Measurements from ENCODE around the gene SMYD1.

Gene SMYD1

DNA sequence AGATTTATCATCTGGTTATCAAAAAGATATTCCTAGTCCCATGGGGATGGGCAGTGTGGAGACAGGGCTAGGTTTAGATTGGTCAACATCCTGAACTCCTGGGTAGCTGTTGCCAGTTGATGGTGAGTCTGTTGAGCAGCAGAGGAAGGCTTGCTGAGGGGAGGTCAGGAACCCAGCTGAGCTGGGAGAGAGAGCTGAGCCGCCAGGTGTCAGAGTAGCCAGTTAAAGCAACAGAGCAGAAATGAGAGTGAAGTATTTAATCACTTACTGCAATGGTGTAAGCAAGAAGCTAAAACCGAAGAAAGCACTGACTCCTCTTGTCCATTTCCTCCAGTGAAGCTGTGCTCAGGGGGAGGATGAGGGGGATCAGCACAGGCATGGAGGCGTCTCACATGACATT is 29.6 kb downstream of the SMYD1 start:
- TF ChIP-seq, protein P1, sequence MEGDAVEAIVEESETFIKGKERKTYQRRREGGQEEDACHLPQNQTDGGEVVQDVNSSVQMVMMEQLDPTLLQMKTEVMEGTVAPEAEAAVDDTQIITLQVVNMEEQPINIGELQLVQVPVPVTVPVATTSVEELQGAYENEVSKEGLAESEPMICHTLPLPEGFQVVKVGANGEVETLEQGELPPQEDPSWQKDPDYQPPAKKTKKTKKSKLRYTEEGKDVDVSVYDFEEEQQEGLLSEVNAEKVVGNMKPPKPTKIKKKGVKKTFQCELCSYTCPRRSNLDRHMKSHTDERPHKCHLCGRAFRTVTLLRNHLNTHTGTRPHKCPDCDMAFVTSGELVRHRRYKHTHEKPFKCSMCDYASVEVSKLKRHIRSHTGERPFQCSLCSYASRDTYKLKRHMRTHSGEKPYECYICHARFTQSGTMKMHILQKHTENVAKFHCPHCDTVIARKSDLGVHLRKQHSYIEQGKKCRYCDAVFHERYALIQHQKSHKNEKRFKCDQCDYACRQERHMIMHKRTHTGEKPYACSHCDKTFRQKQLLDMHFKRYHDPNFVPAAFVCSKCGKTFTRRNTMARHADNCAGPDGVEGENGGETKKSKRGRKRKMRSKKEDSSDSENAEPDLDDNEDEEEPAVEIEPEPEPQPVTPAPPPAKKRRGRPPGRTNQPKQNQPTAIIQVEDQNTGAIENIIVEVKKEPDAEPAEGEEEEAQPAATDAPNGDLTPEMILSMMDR (IDR thresholded peaks at IDR 0.05; ENCODE audit: extremely low read depth, missing control alignments), result no peak
- no peak for DNase-seq (ENCODE audit: low spot score)

DNA sequence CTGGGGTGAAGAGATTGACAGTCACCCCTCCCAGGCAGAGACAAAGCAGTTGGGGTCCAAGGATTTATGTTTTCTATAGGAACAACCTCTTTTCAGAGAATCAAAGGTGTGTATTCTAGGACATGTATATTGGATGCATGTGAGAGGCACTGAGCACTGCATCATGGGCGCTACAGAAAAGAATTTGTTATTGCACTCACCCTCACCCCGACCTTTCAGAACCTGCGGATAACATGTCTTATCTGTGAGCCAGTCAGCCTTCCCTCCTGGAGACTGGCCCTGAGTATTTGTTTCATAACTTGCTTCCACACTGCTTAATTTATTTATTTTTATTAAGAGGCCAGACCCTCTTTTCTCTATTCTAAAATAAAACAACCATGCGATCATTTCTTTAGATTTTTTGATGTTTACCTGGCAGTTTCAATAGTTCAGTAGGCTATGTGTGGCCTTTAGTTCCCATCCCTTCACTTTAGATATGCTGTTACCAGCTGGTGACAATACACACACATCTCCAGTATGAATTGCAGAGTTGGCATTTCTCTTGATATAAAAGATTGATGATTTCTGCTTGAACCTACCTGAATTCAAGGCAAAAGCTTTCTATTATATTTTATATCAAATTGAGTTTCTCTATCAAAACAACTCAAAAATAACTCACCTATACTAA is 30.4 kb downstream of the SMYD1 start:
- TF ChIP-seq, protein P1 (IDR thresholded peaks at IDR 0.05; ENCODE audit: extremely low read depth, missing control alignments), result no peak
- DNase-seq (ENCODE audit: low spot score), result no peak

DNA sequence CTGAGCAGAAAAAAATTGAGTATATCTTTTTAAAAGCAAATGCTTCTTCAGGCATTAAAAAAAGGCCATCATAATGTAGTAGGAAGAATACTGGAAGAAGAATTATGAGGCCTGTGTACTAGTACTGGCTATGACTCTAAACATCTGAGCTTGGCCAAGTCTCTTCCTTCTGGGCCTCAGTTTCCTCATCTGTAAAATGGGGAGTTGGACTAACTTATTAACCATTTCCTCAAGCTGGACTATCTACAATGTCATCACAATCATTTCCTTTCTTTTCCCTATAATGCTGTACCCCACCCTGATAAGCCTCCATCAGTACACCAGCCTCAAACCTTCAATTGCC is 30.9 kb downstream of the SMYD1 start:
- TF ChIP-seq, protein P1 (IDR thresholded peaks at IDR 0.05; ENCODE audit: extremely low read depth, missing control alignments), result no peak

DNA sequence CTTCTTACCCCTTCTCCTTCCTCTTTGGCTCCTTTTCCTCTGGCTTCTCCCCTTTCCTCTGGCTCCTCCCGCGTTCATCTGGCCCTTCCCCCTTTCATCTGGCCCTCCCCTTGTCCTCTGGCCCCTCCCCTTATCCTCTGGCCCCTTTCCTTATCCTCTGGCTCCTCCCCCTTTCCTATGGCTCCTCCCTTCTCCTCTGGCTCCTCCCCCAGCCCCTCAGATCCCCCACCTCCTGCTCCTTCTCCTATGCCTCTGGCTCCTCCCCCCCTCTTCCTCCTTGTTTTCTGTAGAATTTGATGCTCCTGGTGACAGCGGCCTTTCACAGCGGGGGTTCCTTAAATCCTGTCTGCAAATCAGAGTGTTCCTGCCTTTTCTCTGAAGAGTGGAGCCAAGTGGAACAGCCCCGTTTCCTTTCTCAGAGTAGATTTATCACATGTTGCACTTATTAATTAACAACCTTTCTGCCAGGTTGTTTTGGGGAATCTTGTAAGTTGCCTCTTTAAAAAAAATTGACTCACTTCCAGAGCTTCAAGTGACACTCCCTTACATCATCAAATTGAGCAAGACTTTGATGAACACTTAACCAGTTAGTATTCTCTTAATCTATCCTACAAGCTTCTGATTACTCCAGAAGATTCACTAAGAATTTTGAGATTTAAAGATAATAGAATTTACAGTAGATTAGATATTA is 32.3 kb downstream of the SMYD1 start:
- DNase-seq (ENCODE audit: low spot score), result no peak
- TF ChIP-seq, protein P1 (IDR thresholded peaks at IDR 0.05; ENCODE audit: extremely low read depth, missing control alignments), result no peak

More for the DNA sequence above, 30.9 kb downstream of the SMYD1 start:
- DNase-seq (ENCODE audit: low spot score), result no peak

DNA sequence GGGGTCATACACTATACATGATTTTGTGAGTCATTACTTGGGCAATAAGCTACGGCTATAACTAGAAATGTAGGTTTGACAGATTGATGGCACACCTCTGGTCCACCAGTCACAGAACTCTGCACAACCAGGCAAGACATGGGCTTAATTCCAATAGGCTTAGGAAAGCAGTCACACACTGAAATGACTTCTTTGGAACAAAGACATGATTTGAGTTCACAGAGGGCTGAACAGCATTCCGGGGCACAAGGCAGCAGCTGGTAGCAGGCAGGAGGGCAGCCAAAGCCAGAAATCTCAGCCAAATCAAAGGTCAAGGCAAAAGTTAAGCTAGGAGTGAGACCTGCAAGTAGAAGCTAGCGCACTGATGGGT is 32.8 kb downstream of the SMYD1 start:
- DNase-seq (ENCODE audit: low spot score), result no peak
- TF ChIP-seq, protein P1 (IDR thresholded peaks at IDR 0.05; ENCODE audit: extremely low read depth, missing control alignments), result no peak

DNA sequence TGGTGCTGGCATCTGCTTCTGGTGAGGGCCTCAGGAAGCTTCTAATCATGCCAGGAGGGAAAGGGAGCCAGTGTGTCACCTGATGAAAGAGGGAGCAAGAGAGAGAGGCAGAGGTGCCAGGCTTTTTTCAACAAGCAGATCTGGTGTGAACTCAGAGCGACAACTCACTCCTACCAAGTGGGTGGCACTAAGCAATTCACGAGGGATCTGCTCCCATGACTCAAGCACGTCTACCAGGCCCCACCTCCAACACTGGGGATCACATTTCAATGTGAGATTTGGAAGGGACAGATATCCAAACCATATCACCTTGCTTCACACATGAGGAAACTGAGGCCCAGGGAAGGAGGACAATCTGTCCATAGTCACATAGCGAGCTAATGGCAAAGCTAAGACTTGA is 41.2 kb downstream of the SMYD1 start:
- no peak for DNase-seq (ENCODE audit: low spot score)
- TF ChIP-seq, protein P1 (IDR thresholded peaks at IDR 0.05; ENCODE audit: extremely low read depth, missing control alignments), result no peak

DNA sequence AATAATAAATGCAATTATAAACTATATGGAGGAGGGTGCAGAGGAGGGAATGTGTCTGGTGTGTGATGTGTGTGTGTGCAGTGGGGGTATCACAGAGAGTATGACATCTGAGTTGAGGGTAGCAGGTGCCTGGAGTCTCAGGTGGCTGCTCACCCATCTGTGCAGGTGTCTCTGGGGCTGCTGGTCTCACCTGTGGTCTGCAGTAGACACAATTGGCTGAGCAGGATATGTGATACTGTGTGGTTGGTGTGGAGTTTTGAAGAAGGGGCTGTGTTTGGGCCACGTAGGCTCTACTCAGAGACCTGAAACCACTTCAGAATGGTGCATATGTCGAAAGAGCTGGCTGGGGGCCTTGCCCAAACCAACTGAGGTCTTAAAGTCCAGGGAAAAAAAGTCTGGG is 43.2 kb downstream of the SMYD1 start:
- no peak for DNase-seq (ENCODE audit: low spot score)
- TF ChIP-seq, protein P1 (IDR thresholded peaks at IDR 0.05; ENCODE audit: extremely low read depth, missing control alignments), result no peak

All from GM20000 (cell line).